ENCODE measurements around the gene SNTA1.
A peak's percentile ranks its signal among the peaks of the same experiment; 100 is the strongest.

DNA sequence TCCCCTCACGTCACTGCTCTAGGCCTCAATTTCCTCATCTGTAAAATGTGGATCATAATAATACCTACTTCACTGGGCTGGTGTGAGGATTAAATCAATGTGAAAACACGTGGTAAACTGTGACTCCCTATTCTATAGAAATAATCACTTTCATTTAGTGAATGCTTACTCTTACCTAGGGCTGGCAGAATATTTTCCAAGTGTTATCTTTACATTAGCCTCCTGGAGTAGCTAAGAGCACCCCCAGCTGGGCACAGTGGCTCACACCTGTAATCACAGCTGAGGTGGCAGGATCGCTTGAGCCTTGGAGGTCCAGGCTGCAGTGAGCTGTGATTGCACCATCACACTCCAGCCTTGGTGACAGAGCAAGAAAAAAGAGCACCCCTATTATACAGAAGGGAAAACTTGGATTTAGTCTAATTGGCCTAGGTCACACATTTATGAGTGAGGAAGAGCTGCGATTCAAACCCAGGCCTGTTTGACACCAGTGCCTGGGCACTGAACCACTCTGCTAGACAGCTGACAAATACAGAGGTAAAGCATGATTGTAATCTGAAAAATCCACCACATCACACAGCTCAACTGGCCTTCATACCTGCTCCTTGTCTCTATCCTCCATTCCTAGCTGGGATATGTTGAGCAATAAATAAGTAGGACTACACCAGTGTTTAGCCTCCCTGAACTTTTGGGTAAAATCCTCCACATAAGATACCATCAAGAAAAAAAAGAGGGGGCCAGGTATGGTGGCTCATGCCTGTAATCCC is 1.4 kb upstream of the SNTA1 start:
- TF ChIP-seq EP300 (IDR thresholded peaks at IDR 0.05) (no peak), CTCF (IDR thresholded peaks at IDR 0.05) (peak in 1 of 4 experiments; percentile 15)
